Heart left ventricle (tissue), 13 donors: ENCODE data around the gene SCRN1.

Experiments used
- POLR2A ChIP-seq, 2 donors: fragments of 450-650 bp; IDR thresholded peaks; one replicate each; pipeline ENCODE4 v1.6.1; 2017; ENCODE audit warnings: antibody characterized with exemption in 2 of 2, mild to moderate bottlenecking in 2 of 2, moderate library complexity in 2 of 2
- TF ChIP-seq, protein P1 (sequence below), 12 donors: fragments of 200-600 bp; sonication (generic) in 4 of 12; IDR thresholded peaks; one replicate each; pipeline versions ENCODE4 v1.5.0 to v1.8.0; 2018 to 2022; ENCODE audit warnings: antibody characterized with exemption in 12 of 12, mild to moderate bottlenecking in 5 of 12
- donor health status: ischemic (EF 13 %, LVEDD 7.1; RV severe dilation, severe dysfunction).
- donor health status: DM: no; HTN: yes; CAD: no.
- donor health status: DM: no; HTN: no; CAD: no.
- donor health status: ischemic (EF 25% LVEDD 6.9; RV normal size, moderate dysfunction).
- donor health status: ischemic (EF 25% LVEDD 5.7; RV mildly dilated, moderate dysfunction).
- donor health status: ischemic (EF 35%, LVEDD 5.7; RV mildly dilated, moderate dysfunction).
- donor health status: nonischemic (EF 11% LVEDD 7.7; RV severe dilation, severe dysfunction).
- donor health status: DM: yes; HTN: yes; CAD: no.
- donor health status: PGD.
- donor health status: ischemic (EF 29% LVEDD 5.4; RV normal size, mild dysfunction).
- donor health status: nonischemic (EF 23%, LVEDD 6.1; RV moderate dilation, normal function).

DNA sequence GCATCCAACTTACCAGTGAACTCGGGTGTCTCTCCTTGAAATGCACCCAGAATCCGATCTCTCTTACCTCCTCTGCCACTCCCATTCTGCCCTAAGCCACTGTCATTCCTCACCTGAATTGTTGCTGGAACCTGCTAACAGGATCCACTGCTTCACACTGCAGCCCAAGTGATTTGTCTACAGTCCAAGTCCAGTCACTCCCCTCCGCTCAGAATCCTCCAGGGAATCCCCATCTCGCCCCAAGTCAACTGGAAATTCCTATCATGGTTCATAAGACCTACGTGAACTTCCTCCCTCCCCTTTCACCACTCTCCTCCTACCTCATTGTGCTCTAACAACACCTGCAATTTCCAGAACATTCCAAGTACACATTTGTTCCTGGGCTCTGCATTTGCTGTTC, 91.3 kb downstream of the SCRN1 start:
- no peak for TF ChIP-seq POLR2A (IDR thresholded peaks at IDR 0.05)
- TF ChIP-seq, protein P1, sequence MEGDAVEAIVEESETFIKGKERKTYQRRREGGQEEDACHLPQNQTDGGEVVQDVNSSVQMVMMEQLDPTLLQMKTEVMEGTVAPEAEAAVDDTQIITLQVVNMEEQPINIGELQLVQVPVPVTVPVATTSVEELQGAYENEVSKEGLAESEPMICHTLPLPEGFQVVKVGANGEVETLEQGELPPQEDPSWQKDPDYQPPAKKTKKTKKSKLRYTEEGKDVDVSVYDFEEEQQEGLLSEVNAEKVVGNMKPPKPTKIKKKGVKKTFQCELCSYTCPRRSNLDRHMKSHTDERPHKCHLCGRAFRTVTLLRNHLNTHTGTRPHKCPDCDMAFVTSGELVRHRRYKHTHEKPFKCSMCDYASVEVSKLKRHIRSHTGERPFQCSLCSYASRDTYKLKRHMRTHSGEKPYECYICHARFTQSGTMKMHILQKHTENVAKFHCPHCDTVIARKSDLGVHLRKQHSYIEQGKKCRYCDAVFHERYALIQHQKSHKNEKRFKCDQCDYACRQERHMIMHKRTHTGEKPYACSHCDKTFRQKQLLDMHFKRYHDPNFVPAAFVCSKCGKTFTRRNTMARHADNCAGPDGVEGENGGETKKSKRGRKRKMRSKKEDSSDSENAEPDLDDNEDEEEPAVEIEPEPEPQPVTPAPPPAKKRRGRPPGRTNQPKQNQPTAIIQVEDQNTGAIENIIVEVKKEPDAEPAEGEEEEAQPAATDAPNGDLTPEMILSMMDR (IDR thresholded peaks at IDR 0.05) = no peak
